K562 (cell line): ENCODE data around the gene RASGRP4. TPM values are rescaled to one million over a fixed set of nuclear protein-coding genes. Genes with fewer than 3 reads are reported as not detected.

ENCODE experiments used
- DPF2 ChIP-seq: fragments of 450-650 bp; IDR thresholded peaks from 2 replicates; pipeline ENCODE4 v1.6.1; 2016
- ESRRA ChIP-seq: fragments of 450-650 bp; IDR thresholded peaks from 2 replicates; pipeline ENCODE4 v1.6.1; 2014; ENCODE audit warnings: low read depth, mild to moderate bottlenecking, moderate library complexity, borderline replicate concordance
- FOXA3 ChIP-seq, 2 experiments: fragments of 450-650 bp in 1 of 2; sonication (generic) in 1 of 2; formaldehyde crosslinking; IDR thresholded peaks in 1 of 2; conservative IDR thresholded peaks in 1 of 2; 2 replicates each; pipeline versions ENCODE4 v1.4.0 to v1.8.0; 2020 to 2022; ENCODE audit warnings: mild to moderate bottlenecking in 2 of 2, missing genetic modification reagents in 1 of 2
- FOXP1 ChIP-seq: sonication (generic); formaldehyde crosslinking; IDR thresholded peaks from 2 replicates; pipeline ENCODE4 v1.8.0; 2022; ENCODE audit warnings: mild to moderate bottlenecking, missing genetic modification reagents
- HDAC1 ChIP-seq, 2 experiments: fragments of 450-650 bp; IDR thresholded peaks; 2 replicates each; pipeline ENCODE4 v1.6.1; 2016 to 2017; ENCODE audit warnings: inconsistent platforms in 1 of 2, mild to moderate bottlenecking in 1 of 2, moderate library complexity in 1 of 2
- HNRNPL ChIP-seq: fragments of 200-400 bp; formaldehyde crosslinking; IDR thresholded peaks from 2 replicates; pipeline ENCODE4 v1.6.1; 2017; ENCODE audit warnings: low read depth, mild to moderate bottlenecking, low read length
- HSF4 ChIP-seq: fragments of 250-450 bp; sonication (Bioruptor Pico); IDR thresholded peaks from 2 replicates; pipeline ENCODE4 v2.1.2; 2022; ENCODE audit warnings: mild to moderate bottlenecking, moderate library complexity, borderline replicate concordance
- L3MBTL2 ChIP-seq: fragments of 450-650 bp; IDR thresholded peaks from 2 replicates; pipeline ENCODE4 v1.6.1; 2016; ENCODE audit warnings: mild to moderate bottlenecking, moderate library complexity
- NKRF ChIP-seq: fragments of 450-650 bp; IDR thresholded peaks from 2 replicates; pipeline ENCODE4 v1.6.1; 2016; ENCODE audit warnings: borderline replicate concordance
- SPI1 ChIP-seq: IDR thresholded peaks from 2 replicates; pipeline ENCODE4 v1.6.1; 2011; ENCODE audit warnings: low read depth, low read length, control low read depth, borderline replicate concordance
- TAL1 ChIP-seq: fragments of 450-650 bp; IDR thresholded peaks from 2 replicates; pipeline ENCODE4 v1.6.1; 2016; ENCODE audit warnings: mild to moderate bottlenecking
- TCF3 ChIP-seq: sonication (generic); formaldehyde crosslinking; IDR thresholded peaks from 2 replicates; pipeline ENCODE4 v1.4.0; 2020; ENCODE audit warnings: mild to moderate bottlenecking, missing genetic modification reagents
- TEAD1 ChIP-seq, 2 experiments: fragments of 450-650 bp in 1 of 2; sonication (generic) in 1 of 2; formaldehyde crosslinking; IDR thresholded peaks; 2 replicates each; pipeline versions ENCODE4 v1.4.0 to v1.8.0; 2020 to 2022; ENCODE audit warnings: mild to moderate bottlenecking in 2 of 2, missing genetic modification reagents in 1 of 2
- TEAD4 ChIP-seq, 2 experiments: sonication (generic) in 1 of 2; formaldehyde crosslinking in 1 of 2; IDR thresholded peaks; 2 replicates each; pipeline versions ENCODE4 v1.6.1 to v1.8.0; 2012 to 2022; ENCODE audit warnings: borderline replicate concordance in 1 of 2, inconsistent platforms in 1 of 2, low read length in 1 of 2, mild to moderate bottlenecking in 1 of 2, missing genetic modification reagents in 1 of 2
- ZFX ChIP-seq: sonication (generic); formaldehyde crosslinking; IDR thresholded peaks from 2 replicates; pipeline ENCODE4 v1.8.0; 2022; ENCODE audit warnings: mild to moderate bottlenecking, missing genetic modification reagents, moderate library complexity
- ZKSCAN1 ChIP-seq: fragments of 150-350 bp; IDR thresholded peaks from 2 replicates; pipeline ENCODE4 v1.6.1; 2016; ENCODE audit warnings: low read depth, low read length
- ZNF12 ChIP-seq: sonication (generic); formaldehyde crosslinking; IDR thresholded peaks from 2 replicates; pipeline ENCODE4 v1.4.0; 2020; ENCODE audit warnings: mild to moderate bottlenecking, missing genetic modification reagents
- ZNF277 ChIP-seq: fragments of 250-450 bp; sonication (Bioruptor Pico); IDR thresholded peaks from 2 replicates; pipeline ENCODE4 v1.8.0; 2022; ENCODE audit warnings: inconsistent platforms, mild to moderate bottlenecking, moderate library complexity, borderline replicate concordance
- ZNF431 ChIP-seq: sonication (generic); formaldehyde crosslinking; IDR thresholded peaks from 2 replicates; pipeline ENCODE4 v1.8.0; 2022; ENCODE audit warnings: mild to moderate bottlenecking, missing genetic modification reagents
- polyA plus RNA-seq, 8 experiments: library from polyadenylated mRNA; depleted of rRNA in 4 of 8; stranded (reverse) in 5 of 8; unstranded in 3 of 8; fragments of >200 nt; fragmentation: Nextera tagmentation in 2 of 8; fragmentation: Illumina TruSeq in 1 of 8; extraction: Ambion mirVana in 2 of 8; extraction: Trizol in 1 of 8; gene quantifications; 2 replicates each; pipeline versions ENCODE4 v1.2.1 to v1.2.3, GENCODE V29; 2011 to 2014; ENCODE audit warnings: inconsistent platforms in 1 of 8, missing spikeins in 1 of 8
- total RNA-seq, 7 experiments: library from RNA; depleted of rRNA in 6 of 7; stranded (reverse); fragments of >200 nt in 6 of 7; fragmentation: Illumina TruSeq in 2 of 7; extraction: Trizol in 2 of 7; gene quantifications; 2 replicates each; pipeline versions ENCODE4 v1.2.1 to v1.2.3, GENCODE V29; 2011 to 2021; ENCODE audit warnings: low replicate concordance in 1 of 7
- TF ChIP-seq, protein P1 (sequence below): sonication (generic); formaldehyde crosslinking; IDR thresholded peaks from 2 replicates; pipeline ENCODE4 v1.8.0; 2022; ENCODE audit warnings: mild to moderate bottlenecking, missing genetic modification reagents

Gene RASGRP4
- total and polyA plus RNA-seq, 9 of the 15 experiments (the other 6 are each of a cell fraction or from before 2014, with no cell fraction given), result 0.39 to 4.6 (median 3.8) TPM

DNA sequence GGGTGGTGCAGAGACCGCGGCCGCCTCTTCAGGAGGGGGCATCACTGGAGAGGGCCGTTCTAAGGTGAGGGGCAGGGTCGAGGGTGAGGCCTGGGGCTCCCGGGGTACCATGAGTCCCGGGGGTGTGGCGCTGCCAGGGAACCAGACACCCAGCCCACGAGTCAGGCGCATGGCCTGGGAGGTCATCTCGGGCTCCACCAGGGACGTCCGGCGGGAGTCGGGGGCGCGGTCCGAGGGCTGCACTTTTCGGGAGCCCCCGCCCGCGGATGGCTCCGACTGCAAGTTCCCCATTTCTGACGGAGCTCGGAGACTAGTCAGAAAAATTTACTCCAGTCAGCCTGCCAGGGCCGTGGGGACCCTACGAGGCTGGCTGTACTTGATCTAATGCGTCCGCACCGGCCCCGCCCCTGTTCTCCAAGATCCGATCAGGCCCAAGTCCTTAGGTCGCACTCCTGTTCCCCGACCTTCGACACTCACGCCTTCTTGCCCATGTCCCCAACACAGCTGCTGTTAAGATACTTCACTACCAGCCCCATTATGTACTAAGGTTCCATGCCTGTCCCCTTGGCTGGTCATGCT is 39.0 kb downstream of the RASGRP4 start (continued):
- TF ChIP-seq SPI1, result 0 out of 2 replicates have a peak, but pooled peaks have one; percentile 25
- TF ChIP-seq TCF3 (CRISPR knock-in tag), result 0 out of 2 replicates have a peak, but pooled peaks have one; percentile 20
- TF ChIP-seq ZNF431 (CRISPR knock-in tag), result no peak
- no peak for TF ChIP-seq HSF4 (CRISPR knock-in tag)
- 0 out of 2 replicates have a peak, but pooled peaks have one; percentile 36 for TF ChIP-seq DPF2
- TF ChIP-seq, protein P1, sequence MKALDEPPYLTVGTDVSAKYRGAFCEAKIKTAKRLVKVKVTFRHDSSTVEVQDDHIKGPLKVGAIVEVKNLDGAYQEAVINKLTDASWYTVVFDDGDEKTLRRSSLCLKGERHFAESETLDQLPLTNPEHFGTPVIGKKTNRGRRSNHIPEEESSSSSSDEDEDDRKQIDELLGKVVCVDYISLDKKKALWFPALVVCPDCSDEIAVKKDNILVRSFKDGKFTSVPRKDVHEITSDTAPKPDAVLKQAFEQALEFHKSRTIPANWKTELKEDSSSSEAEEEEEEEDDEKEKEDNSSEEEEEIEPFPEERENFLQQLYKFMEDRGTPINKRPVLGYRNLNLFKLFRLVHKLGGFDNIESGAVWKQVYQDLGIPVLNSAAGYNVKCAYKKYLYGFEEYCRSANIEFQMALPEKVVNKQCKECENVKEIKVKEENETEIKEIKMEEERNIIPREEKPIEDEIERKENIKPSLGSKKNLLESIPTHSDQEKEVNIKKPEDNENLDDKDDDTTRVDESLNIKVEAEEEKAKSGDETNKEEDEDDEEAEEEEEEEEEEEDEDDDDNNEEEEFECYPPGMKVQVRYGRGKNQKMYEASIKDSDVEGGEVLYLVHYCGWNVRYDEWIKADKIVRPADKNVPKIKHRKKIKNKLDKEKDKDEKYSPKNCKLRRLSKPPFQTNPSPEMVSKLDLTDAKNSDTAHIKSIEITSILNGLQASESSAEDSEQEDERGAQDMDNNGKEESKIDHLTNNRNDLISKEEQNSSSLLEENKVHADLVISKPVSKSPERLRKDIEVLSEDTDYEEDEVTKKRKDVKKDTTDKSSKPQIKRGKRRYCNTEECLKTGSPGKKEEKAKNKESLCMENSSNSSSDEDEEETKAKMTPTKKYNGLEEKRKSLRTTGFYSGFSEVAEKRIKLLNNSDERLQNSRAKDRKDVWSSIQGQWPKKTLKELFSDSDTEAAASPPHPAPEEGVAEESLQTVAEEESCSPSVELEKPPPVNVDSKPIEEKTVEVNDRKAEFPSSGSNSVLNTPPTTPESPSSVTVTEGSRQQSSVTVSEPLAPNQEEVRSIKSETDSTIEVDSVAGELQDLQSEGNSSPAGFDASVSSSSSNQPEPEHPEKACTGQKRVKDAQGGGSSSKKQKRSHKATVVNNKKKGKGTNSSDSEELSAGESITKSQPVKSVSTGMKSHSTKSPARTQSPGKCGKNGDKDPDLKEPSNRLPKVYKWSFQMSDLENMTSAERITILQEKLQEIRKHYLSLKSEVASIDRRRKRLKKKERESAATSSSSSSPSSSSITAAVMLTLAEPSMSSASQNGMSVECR, result 0 out of 2 replicates have a peak, but pooled peaks have one; percentile 17
- peak; percentile 36; the same call in 1 of the 2 replicates for TF ChIP-seq ZFX
- TF ChIP-seq FOXA3 (CRISPR knock-in tag; conservative IDR thresholded peaks at IDR 0.05 in 1 of 2, IDR thresholded peaks at IDR 0.05 in 1 of 2), result 0 out of 4 replicates have a peak, but pooled peaks of 1 of the 2 experiments have one; percentile 11
- TF ChIP-seq HDAC1 (IDR thresholded peaks at IDR 0.05), result peak in 1 of 2 experiments; percentile 44; a peak in 2 of 4 replicates
- TF ChIP-seq NKRF, result 0 out of 2 replicates have a peak, but pooled peaks have one; percentile 51
- TF ChIP-seq L3MBTL2, result peak; percentile 63
- 0 out of 2 replicates have a peak, but pooled peaks have one; percentile 18 for TF ChIP-seq TAL1
- TF ChIP-seq HNRNPL, result 0 out of 2 replicates have a peak, but pooled peaks have one; percentile 2
- TF ChIP-seq FOXP1 (CRISPR knock-in tag), result 0 out of 2 replicates have a peak, but pooled peaks have one; percentile 55
- 0 out of 4 replicates have a peak, but pooled peaks of 1 of the 2 experiments have one; percentile 60 for TF ChIP-seq TEAD1 (CRISPR knock-in tag; IDR thresholded peaks at IDR 0.05)
- TF ChIP-seq TEAD4 (IDR thresholded peaks at IDR 0.05; ENCODE audit: low read length), result peak; percentile 16; the same call in 1 of the 2 replicates
- TF ChIP-seq TEAD4 (CRISPR knock-in tag; IDR thresholded peaks at IDR 0.05; ENCODE audit: borderline replicate concordance), result no peak
- no peak for TF ChIP-seq ZNF277 (CRISPR knock-in tag)
- no peak for TF ChIP-seq ESRRA
- TF ChIP-seq ZKSCAN1, result no peak
- no peak for TF ChIP-seq ZNF12
